Activated CD8-positive, alpha-beta T cell treated with anti-CD3 and anti-CD28 coated beads for 36 hours (primary cell): ENCODE data around the gene ZFPL1. TPM values are rescaled to one million over a fixed set of nuclear protein-coding genes. Genes with fewer than 3 reads are reported as not detected.

Experiments used
- ATAC-seq: fragments of 200-7000 bp; cut with Tn5 transposase; one replicate; pipeline ENCODE4 v1.10.0; 2021; ENCODE audit warnings: mild to moderate bottlenecking, moderate library complexity
- CTCF ChIA-PET: fragments of 350-600 bp; sonication (Branson Sonifier 250); formaldehyde crosslinking; loops from one replicate; lab custom pipeline; 2021; ENCODE audit warnings: antibody characterized with exemption; lab: Charles Lee
- POLR2A ChIA-PET: fragments of 350-600 bp; sonication (Branson Sonifier 250); formaldehyde crosslinking; loops from one replicate; lab custom pipeline; 2021; ENCODE audit warnings: antibody characterized with exemption; lab: Charles Lee
- DNase-seq: peaks from one replicate; pipeline ENCODE4 v3.0.0-alpha.2; 2020
- H3K27ac Mint-ChIP-seq: one replicate; pipeline ENCODE4 v1.8.0; 2021; ENCODE audit warnings: mild to moderate bottlenecking, mixed read lengths
- H3K27me3 Mint-ChIP-seq: one replicate; pipeline ENCODE4 v1.8.0; 2021; ENCODE audit warnings: mixed read lengths
- H3K36me3 Mint-ChIP-seq: one replicate; pipeline ENCODE4 v1.8.0; 2021; ENCODE audit warnings: low read depth, mixed read lengths
- H3K4me1 Mint-ChIP-seq: one replicate; pipeline ENCODE4 v1.8.0; 2021; ENCODE audit warnings: low read depth, mixed read lengths
- H3K4me3 Mint-ChIP-seq: one replicate; pipeline ENCODE4 v1.8.0; 2021; ENCODE audit warnings: mild to moderate bottlenecking, moderate library complexity, mixed read lengths
- H3K9me3 Mint-ChIP-seq: one replicate; pipeline ENCODE4 v1.8.0; 2021; ENCODE audit warnings: mixed read lengths
- intact Hi-C: fragments of 100-400 bp; cut with micrococcal nuclease; formaldehyde crosslinking; loops from one replicate; pipeline ENCODE4 v1.10.0; 2022
- total RNA-seq, 2 experiments: library from RNA; stranded (reverse); gene quantifications; one replicate each; pipeline ENCODE4 v1.2.3, GENCODE V29; 2021
- TF ChIP-seq, protein P1 (sequence below): fragments of 200-600 bp; IDR thresholded peaks from one replicate; pipeline ENCODE4 v1.8.0; 2022; ENCODE audit warnings: antibody characterized with exemption, mild to moderate bottlenecking

Gene ZFPL1
- total RNA-seq, 2 experiments from 2014 or later, result 27.1 to 28.2 TPM

DNA sequence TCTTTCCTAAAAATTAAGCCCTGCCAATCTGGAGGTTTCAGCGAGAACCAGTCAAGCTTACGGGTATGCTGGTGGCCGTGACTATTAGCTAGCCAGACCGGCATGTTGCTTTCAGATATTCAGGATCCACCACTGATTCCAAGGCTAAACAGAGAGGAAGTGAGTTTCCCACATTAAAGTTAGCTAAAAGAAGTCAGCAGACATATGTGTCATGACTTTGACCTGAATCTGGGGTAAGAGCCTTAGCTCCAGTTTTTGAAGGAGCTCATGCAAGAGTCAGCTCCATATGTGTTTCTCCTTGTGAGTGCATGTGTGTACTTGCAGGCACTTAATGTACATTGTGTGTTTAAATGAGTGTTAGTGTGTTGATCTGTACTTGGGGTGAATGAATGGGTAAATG lies 1.4 kb downstream of the ZFPL1 start:
- no peak for DNase-seq
- Mint-ChIP-seq H3K27ac (peak overlapping the region; percentile 98), H3K9me3 (no peaks in the 10 kb centered on the region), H3K27me3 (no peaks in the 10 kb centered on the region), H3K4me3 (peak overlapping the region; percentile 99), H3K4me1 (peaks cover 29% of the 10 kb centered on the region), H3K36me3 (peaks cover 42% of the 10 kb centered on the region)
- POLR2A ChIA-PET, result interaction anchor here (0.9 to 3.5 kb wide), 3 partner anchors 10 to 71 kb away, joined by 3 to 24 read pairs (median 4); partner anchors contain the start of genes ARL2 and VPS51
- intact Hi-C loops, result no loop called here
- CTCF ChIA-PET, result interaction anchor here (1.6 kb wide), 1 partner anchor 25 kb away, joined by 7 read pairs; no protein-coding TSS in a partner anchor
- TF ChIP-seq, protein P1, sequence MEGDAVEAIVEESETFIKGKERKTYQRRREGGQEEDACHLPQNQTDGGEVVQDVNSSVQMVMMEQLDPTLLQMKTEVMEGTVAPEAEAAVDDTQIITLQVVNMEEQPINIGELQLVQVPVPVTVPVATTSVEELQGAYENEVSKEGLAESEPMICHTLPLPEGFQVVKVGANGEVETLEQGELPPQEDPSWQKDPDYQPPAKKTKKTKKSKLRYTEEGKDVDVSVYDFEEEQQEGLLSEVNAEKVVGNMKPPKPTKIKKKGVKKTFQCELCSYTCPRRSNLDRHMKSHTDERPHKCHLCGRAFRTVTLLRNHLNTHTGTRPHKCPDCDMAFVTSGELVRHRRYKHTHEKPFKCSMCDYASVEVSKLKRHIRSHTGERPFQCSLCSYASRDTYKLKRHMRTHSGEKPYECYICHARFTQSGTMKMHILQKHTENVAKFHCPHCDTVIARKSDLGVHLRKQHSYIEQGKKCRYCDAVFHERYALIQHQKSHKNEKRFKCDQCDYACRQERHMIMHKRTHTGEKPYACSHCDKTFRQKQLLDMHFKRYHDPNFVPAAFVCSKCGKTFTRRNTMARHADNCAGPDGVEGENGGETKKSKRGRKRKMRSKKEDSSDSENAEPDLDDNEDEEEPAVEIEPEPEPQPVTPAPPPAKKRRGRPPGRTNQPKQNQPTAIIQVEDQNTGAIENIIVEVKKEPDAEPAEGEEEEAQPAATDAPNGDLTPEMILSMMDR, result no peak
- ATAC-seq, result no peak

DNA sequence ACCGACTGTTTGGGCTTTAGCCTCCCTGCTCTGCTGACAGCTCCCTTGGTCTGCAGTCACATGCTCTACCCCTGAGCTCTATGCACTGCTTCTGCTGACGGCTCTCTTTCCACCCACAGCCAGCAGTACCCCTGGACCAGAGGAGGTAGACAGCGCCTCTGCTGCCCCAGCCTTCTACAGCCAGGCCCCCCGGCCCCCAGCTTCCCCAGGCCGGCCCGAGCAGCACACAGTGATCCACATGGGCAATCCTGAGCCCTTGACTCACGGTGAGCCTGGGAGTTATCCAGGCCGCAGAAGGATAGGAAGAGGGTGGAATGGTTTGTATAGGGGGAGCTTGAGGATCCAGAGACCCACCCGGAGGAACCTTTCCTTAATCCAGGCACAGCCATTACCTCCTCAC lies 2.8 kb downstream of the ZFPL1 start:
- CTCF ChIA-PET, result no interaction called here
- no peak for DNase-seq
- H3K36me3 Mint-ChIP-seq, result peaks cover 31% of the 10 kb centered on the region
- H3K4me3 Mint-ChIP-seq, result no peak overlapping the region
- H3K27ac Mint-ChIP-seq, result no peak overlapping the region
- no peaks in the 10 kb centered on the region for H3K27me3 Mint-ChIP-seq
- intact Hi-C loops, result no loop called here
- POLR2A ChIA-PET, result interaction anchor here (1.1 to 20.0 kb wide), 4 partner anchors 9 to 323 kb away, joined by 3 to 294 read pairs (median 15); partner anchors contain the start of genes FAU, MRPL49, TM7SF2 and VPS51
- no peaks in the 10 kb centered on the region for H3K9me3 Mint-ChIP-seq
- no peak for ATAC-seq
- TF ChIP-seq, protein P1, result no peak
- peaks cover 23% of the 10 kb centered on the region for H3K4me1 Mint-ChIP-seq

DNA sequence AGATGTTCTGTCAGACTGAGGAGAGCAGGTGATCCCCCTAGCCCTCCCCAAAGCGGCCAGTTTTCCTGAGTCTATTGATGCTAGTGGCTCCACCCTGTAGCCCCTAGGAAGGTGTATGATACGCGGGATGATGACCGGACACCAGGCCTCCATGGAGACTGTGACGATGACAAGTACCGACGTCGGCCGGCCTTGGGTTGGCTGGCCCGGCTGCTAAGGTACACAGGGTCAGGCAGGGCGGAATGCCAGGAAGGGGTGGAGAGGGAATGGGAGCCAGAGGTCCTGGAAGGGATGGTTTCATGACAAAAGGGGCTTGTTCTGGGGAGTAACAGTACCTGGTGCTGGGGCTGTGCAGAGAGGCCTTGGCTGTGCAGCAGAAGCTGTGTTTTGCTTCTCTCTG lies 3.2 kb downstream of the ZFPL1 start:
- ATAC-seq (no peak), DNase-seq (no peak)
- TF ChIP-seq, protein P1, result no peak
- H3K27ac Mint-ChIP-seq, result no peak overlapping the region
- CTCF ChIA-PET, result no interaction called here
- peaks cover 27% of the 10 kb centered on the region for H3K36me3 Mint-ChIP-seq
- no peaks in the 10 kb centered on the region for H3K27me3 Mint-ChIP-seq
- H3K4me3 Mint-ChIP-seq, result no peak overlapping the region
- H3K4me1 Mint-ChIP-seq, result peaks cover 20% of the 10 kb centered on the region
- H3K9me3 Mint-ChIP-seq, result no peaks in the 10 kb centered on the region
- intact Hi-C loops, result no loop called here
- POLR2A ChIA-PET, result interaction anchor here (1.1 to 20.0 kb wide), 4 partner anchors 9 to 323 kb away, joined by 3 to 294 read pairs (median 15); partner anchors contain the start of genes FAU, MRPL49, TM7SF2 and VPS51

DNA sequence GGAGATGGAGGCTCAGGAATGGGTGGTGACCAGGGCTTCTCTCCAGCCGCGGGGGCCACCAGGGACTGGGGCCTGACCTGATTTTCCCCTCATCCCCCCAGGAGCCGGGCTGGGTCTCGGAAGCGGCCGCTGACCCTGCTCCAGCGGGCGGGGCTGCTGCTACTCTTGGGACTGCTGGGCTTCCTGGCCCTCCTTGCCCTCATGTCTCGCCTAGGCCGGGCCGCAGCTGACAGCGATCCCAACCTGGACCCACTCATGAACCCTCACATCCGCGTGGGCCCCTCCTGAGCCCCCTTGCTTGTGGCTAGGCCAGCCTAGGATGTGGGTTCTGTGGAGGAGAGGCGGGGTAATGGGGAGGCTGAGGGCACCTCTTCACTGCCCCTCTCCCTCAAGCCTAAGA lies 3.8 kb downstream of the ZFPL1 start:
- Mint-ChIP-seq H3K9me3 (no peaks in the 10 kb centered on the region), H3K27ac (no peak overlapping the region), H3K27me3 (no peaks in the 10 kb centered on the region), H3K36me3 (peaks cover 23% of the 10 kb centered on the region), H3K4me1 (peaks cover 17% of the 10 kb centered on the region), H3K4me3 (no peak overlapping the region)
- DNase-seq (no peak), ATAC-seq (no peak)
- intact Hi-C loops, result no loop called here
- ChIA-PET POLR2A (interaction anchor here (0.6 to 20.0 kb wide), 5 partner anchors 8 to 324 kb away, joined by 3 to 294 read pairs (median 6); partner anchors contain the start of genes FAU, MRPL49, TM7SF2 and VPS51), CTCF (no interaction called here)
- TF ChIP-seq, protein P1, result no peak

DNA sequence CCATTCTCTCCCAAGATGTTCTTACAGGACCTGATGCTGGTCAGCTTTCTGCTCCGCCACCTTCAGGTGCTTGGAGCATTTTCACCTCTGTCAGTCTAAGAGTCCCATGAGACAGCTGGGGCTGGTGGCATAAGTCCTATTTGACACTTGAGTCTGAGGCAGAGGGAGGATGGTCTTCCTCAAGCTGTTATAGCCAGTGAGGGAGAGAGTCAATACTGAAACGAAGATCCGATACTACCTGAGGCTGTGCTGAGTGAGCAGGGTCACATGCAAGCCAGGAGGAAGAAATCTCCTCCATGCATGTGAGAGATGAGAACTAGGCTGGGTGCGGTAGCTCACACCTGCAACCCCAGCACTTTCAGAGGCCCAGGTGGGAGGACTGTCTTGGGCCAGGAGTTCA lies 5.6 kb downstream of the ZFPL1 start:
- H3K4me3 Mint-ChIP-seq, result no peak overlapping the region
- peaks cover 13% of the 10 kb centered on the region for H3K4me1 Mint-ChIP-seq
- H3K27me3 Mint-ChIP-seq, result no peaks in the 10 kb centered on the region
- ATAC-seq, result no peak
- POLR2A ChIA-PET, result interaction anchor here (0.9 to 20.0 kb wide), 3 partner anchors 14 to 42 kb away, joined by 3 to 294 read pairs (median 3); partner anchors contain the start of genes FAU, MRPL49, TM7SF2 and ZNHIT2
- H3K9me3 Mint-ChIP-seq, result no peaks in the 10 kb centered on the region
- TF ChIP-seq, protein P1, result no peak
- no peak for DNase-seq
- H3K27ac Mint-ChIP-seq, result no peak overlapping the region
- CTCF ChIA-PET, result interaction anchor here (1.3 to 1.8 kb wide), 3 partner anchors 15 to 75 kb away, joined by 3 to 4 read pairs (median 4); partner anchors contain the start of gene ARL2
- intact Hi-C loops, result no loop called here
- H3K36me3 Mint-ChIP-seq, result peaks cover 11% of the 10 kb centered on the region
